Measurements from ENCODE around the gene NDFIP2.

DNA sequence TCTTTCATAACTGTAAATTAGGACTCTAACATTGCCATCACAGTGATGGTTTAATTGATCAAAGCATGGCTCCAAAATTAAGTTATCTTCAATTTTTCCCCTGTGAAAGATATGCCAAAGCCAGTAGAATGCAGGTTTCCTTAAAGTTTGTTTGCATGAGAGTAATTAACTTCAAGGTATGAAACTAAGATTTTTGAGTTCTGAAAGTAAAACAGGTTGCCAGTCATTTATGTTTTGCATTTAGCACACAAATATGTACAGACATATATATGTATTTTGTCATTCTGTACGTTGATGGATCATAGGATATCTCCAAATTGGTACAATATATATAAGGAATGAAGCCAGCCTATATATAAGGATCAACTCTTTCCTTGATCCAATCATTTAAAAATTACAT is 23.6 kb upstream of the NDFIP2 start:
- no peak for TF ChIP-seq POLR2AphosphoS5 (IDR thresholded peaks at IDR 0.05; ENCODE audit: low read length)
- TF ChIP-seq, protein P1, sequence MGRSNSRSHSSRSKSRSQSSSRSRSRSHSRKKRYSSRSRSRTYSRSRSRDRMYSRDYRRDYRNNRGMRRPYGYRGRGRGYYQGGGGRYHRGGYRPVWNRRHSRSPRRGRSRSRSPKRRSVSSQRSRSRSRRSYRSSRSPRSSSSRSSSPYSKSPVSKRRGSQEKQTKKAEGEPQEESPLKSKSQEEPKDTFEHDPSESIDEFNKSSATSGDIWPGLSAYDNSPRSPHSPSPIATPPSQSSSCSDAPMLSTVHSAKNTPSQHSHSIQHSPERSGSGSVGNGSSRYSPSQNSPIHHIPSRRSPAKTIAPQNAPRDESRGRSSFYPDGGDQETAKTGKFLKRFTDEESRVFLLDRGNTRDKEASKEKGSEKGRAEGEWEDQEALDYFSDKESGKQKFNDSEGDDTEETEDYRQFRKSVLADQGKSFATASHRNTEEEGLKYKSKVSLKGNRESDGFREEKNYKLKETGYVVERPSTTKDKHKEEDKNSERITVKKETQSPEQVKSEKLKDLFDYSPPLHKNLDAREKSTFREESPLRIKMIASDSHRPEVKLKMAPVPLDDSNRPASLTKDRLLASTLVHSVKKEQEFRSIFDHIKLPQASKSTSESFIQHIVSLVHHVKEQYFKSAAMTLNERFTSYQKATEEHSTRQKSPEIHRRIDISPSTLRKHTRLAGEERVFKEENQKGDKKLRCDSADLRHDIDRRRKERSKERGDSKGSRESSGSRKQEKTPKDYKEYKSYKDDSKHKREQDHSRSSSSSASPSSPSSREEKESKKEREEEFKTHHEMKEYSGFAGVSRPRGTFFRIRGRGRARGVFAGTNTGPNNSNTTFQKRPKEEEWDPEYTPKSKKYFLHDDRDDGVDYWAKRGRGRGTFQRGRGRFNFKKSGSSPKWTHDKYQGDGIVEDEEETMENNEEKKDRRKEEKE (IDR thresholded peaks at IDR 0.05): no peak
- no peak for TF ChIP-seq CTCF (IDR thresholded peaks at IDR 0.05 in 2 of 3, conservative IDR thresholded peaks at IDR 0.05 in 1 of 3; ENCODE audit: control insufficient read depth in 2 of 3, extremely low read depth in 1 of 3, insufficient read depth in 1 of 3, low read depth in 3 of 3, low read length in 3 of 3)
- no peak for TF ChIP-seq MAX (IDR thresholded peaks at IDR 0.05; ENCODE audit: low read depth, low read length)
- TF ChIP-seq EZH2 (IDR thresholded peaks at IDR 0.05; ENCODE audit: borderline replicate concordance, control insufficient read depth, low read depth, low read length): no peak
- no peak for TF ChIP-seq POLR2A (IDR thresholded peaks at IDR 0.05; ENCODE audit: low read depth, low read length)
- TF ChIP-seq SUPT20H (IDR thresholded peaks at IDR 0.05; ENCODE audit: borderline replicate concordance, control insufficient read depth, low read depth, low read length): no peak
- TF ChIP-seq FOXM1 (IDR thresholded peaks at IDR 0.05; ENCODE audit: low read depth, low read length): no peak
- no peak for TF ChIP-seq JUND (IDR thresholded peaks at IDR 0.05; ENCODE audit: low read depth, low read length)
- no peak for TF ChIP-seq PRDM15 (CRISPR knock-in tag; IDR thresholded peaks at IDR 0.05)
